SU-DHL-6 (cell line): ENCODE measurements around the gene CXCL12.

ENCODE experiments used
- CTCF ChIP-seq: fragments of 200-600 bp; sonication (generic); IDR thresholded peaks from one replicate; pipeline ENCODE4 v1.5.1; 2017; ENCODE audit warnings: antibody characterized with exemption, mild to moderate bottlenecking, low read length, moderate library complexity; ENCODE audit not compliant: insufficient read depth, poor library complexity, severe bottlenecking
- EZH2phosphoT487 ChIP-seq: fragments of 200-600 bp; sonication (generic), shearing (Covaris generic); conservative IDR thresholded peaks from 2 replicates; pipeline ENCODE4 v1.6.1; 2018; ENCODE audit warnings: mild to moderate bottlenecking, antibody characterized with exemption, low read length, moderate library complexity, mixed read lengths

GRCh38 chr10:44366941-44367630 lies 17.8 kb downstream of the CXCL12 start:
- TF ChIP-seq CTCF (no peak), EZH2phosphoT487 (no peak)
